ENCODE data around the gene SOX1. TPM values are rescaled to one million over a fixed set of nuclear protein-coding genes. Genes with fewer than 3 reads are reported as not detected.

The SOX1 gene
- total and polyA plus RNA-seq, 12 donors = not detected

DNA sequence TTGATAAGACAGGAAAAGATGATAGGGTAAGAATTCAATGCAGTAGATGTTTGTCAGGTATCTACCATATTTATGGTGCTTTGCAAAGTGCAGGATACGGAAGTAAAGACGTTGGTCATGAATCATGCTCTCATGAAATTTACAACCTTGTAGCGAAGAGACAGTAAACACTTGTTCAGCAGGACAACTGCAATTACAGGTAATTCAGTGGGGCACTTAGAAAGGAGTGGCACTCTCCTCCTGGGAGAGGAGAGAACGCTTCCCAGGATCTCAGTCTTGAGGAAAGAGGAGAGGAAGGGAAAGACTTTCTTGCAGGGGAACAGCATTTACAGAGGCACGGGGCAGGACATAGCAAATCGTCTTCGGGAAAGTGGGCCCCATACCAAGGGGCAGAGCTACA lies 46.4 kb downstream of the SOX1 start:
- ATAC-seq (no peak), DNase-seq (no peak)
- 77 to 85% methylated on average over 7 of the region's 7 CpGs for WGBS, 2 donors
- TF ChIP-seq, protein P1, sequence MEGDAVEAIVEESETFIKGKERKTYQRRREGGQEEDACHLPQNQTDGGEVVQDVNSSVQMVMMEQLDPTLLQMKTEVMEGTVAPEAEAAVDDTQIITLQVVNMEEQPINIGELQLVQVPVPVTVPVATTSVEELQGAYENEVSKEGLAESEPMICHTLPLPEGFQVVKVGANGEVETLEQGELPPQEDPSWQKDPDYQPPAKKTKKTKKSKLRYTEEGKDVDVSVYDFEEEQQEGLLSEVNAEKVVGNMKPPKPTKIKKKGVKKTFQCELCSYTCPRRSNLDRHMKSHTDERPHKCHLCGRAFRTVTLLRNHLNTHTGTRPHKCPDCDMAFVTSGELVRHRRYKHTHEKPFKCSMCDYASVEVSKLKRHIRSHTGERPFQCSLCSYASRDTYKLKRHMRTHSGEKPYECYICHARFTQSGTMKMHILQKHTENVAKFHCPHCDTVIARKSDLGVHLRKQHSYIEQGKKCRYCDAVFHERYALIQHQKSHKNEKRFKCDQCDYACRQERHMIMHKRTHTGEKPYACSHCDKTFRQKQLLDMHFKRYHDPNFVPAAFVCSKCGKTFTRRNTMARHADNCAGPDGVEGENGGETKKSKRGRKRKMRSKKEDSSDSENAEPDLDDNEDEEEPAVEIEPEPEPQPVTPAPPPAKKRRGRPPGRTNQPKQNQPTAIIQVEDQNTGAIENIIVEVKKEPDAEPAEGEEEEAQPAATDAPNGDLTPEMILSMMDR (IDR thresholded peaks at IDR 0.05) = no peak
- H3K36me3 ChIP-seq = no peaks in the 10 kb centered on the region
- no peak overlapping the region for H3K4me3 ChIP-seq
- no peaks in the 10 kb centered on the region for H3K4me1 ChIP-seq
- peaks cover 0 to 97% (median 80%) of the 10 kb centered on the region in 7 donors for H3K27me3 ChIP-seq
- no peaks in the 10 kb centered on the region for H3K9me3 ChIP-seq
- no peak overlapping the region for H3K27ac ChIP-seq
- intact Hi-C loops (cut with DNase I) = no loop called here

DNA sequence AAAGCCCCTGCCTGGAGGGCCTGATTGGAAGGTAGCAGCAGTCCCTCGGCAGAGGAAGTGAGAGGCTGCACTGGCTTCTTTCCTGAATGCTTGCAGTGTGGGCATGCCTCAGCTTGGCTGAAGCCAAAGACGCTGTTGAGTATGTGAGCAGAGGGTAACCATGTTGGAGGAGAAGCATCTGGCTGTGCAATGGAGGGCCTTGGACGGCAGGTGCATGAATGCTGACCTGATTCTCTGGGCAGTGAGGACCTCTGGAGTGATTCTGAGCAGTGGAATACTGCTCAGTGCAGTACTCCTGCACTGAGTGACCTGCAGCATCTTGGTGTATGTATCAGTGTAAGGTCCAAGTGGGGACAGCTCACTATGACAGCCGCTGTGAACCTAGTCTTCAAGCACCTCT lies 46.9 kb downstream of the SOX1 start:
- Histone ChIP-seq H3K4me1 (no peaks in the 10 kb centered on the region), H3K27ac (no peak overlapping the region), H3K27me3 (peaks cover 0 to 97% (median 80%) of the 10 kb centered on the region in 7 donors), H3K4me3 (no peak overlapping the region), H3K36me3 (no peaks in the 10 kb centered on the region), H3K9me3 (no peaks in the 10 kb centered on the region)
- 67 to 79% methylated on average over 4 of the region's 4 CpGs for WGBS, 2 donors
- intact Hi-C loops (cut with DNase I) = no loop called here
- no peak for DNase-seq
- TF ChIP-seq, protein P1 (IDR thresholded peaks at IDR 0.05) = no peak
- ATAC-seq = no peak

DNA sequence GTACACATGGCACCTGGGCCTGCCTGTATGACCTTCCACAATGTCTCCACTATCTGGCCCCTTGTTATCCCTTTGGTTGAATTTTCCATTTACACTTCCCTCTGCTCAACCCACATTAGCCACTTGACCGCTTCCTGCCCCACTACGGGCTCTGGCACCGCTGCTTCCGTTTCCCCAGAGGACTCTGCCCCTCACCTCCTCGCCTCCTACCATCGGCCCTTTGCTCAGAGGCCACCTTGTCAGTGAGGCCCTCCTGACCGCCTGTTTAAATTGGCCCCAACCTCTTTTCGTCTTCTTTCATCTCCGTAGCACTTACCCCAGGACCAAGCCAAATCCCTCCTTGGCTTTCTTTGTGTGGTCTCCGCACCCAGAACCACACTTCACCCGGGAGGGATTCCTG lies 47.4 kb downstream of the SOX1 start:
- H3K9me3 ChIP-seq = no peaks in the 10 kb centered on the region
- no peaks in the 10 kb centered on the region for H3K36me3 ChIP-seq
- H3K27me3 ChIP-seq = peaks cover 0 to 97% (median 76%) of the 10 kb centered on the region in 7 donors
- no peak overlapping the region for H3K27ac ChIP-seq
- H3K4me1 ChIP-seq = no peaks in the 10 kb centered on the region
- ATAC-seq (no peak), DNase-seq (no peak)
- WGBS, 2 donors = 75 to 87% methylated on average over 11 of the region's 11 CpGs
- H3K4me3 ChIP-seq = no peak overlapping the region
- intact Hi-C loops (cut with DNase I) = no loop called here
- TF ChIP-seq, protein P1 (IDR thresholded peaks at IDR 0.05) = no peak

DNA sequence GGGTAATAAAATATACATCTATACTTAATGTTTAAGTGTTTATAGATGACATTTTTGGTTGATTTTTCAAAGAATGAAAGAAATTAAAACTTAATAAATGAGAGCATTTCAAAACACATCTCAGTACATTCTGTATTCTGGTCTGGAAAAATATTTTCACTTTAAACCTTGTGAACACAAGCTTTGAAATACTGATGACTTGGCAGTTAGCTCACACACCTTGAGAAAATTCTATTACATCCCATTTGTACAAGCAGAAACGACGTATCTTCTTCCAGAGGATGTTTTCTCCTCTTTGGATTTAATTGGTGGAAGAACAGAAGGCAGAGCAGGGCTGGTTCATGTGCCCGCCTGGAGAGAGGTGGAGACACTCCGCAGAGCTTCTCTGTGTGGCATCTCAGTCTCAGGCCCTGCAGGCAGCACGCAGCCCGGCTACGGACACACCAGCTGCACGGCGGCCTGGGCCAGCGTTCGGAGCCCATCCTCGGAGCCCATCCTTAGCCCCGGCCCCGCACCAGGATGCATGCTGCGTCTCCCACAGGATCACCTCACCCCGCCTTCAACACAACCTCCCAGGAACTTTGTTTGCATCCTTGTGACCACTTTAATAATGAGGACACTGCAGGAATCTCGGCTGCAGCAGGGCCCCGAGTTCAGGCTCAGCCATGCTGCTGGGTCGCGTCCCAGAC lies 48.6 kb downstream of the SOX1 start:
- Histone ChIP-seq H3K4me1 (no peaks in the 10 kb centered on the region), H3K36me3 (no peaks in the 10 kb centered on the region), H3K27ac (no peak overlapping the region), H3K27me3 (peaks cover 0 to 91% (median 76%) of the 10 kb centered on the region in 7 donors), H3K4me3 (no peak overlapping the region), H3K9me3 (no peaks in the 10 kb centered on the region)
- WGBS, 2 donors = 71 to 75% methylated on average over 20 of the region's 20 CpGs
- DNase-seq (no peak), ATAC-seq (no peak)
- TF ChIP-seq, protein P1 (IDR thresholded peaks at IDR 0.05) = no peak
- intact Hi-C loops (cut with DNase I) = no loop called here
